ENCODE measurements around the gene PTBP1.

The PTBP1 gene

GRCh38 chr19:796692-797527 is at the start of gene PTBP1:
Gene PTBP1, plus strand, starts transcription at chr19:797452. Its CDS starts 46 bp downstream, at chr19:797498.
- POLR2A ChIA-PET = interaction anchor here (1.0 kb wide), 1 partner anchor 216 kb away, joined by 3 read pairs; no protein-coding TSS in a partner anchor

DNA sequence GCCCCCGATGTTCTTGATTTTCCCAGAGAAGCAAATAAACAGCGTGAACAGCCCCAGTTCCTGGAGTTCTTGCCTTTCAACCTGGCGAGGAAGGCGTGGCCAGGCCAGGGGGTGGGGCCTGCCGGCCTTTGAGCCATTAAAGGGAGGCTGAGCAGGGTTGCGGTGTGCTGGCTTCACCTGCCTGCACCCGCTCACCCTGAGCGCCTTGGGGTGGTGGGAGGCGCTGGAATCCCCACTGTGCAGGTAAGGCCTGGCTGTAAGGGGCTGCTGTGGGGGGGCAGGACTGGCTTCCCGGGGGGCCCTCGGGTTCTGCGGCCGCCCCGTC is 49.0 kb upstream of the PTBP1 start:
- ChIA-PET POLR2A (no interaction called here), CTCF (no interaction called here)
- TF ChIP-seq, protein P1, sequence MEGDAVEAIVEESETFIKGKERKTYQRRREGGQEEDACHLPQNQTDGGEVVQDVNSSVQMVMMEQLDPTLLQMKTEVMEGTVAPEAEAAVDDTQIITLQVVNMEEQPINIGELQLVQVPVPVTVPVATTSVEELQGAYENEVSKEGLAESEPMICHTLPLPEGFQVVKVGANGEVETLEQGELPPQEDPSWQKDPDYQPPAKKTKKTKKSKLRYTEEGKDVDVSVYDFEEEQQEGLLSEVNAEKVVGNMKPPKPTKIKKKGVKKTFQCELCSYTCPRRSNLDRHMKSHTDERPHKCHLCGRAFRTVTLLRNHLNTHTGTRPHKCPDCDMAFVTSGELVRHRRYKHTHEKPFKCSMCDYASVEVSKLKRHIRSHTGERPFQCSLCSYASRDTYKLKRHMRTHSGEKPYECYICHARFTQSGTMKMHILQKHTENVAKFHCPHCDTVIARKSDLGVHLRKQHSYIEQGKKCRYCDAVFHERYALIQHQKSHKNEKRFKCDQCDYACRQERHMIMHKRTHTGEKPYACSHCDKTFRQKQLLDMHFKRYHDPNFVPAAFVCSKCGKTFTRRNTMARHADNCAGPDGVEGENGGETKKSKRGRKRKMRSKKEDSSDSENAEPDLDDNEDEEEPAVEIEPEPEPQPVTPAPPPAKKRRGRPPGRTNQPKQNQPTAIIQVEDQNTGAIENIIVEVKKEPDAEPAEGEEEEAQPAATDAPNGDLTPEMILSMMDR (IDR thresholded peaks at IDR 0.05; ENCODE audit: control extremely low read depth, extremely low read depth, low read depth, missing control alignments) = no peak
- DNase-seq (ENCODE audit: extremely low spot score) = no peak

More at GRCh38 chr19:796692-797527, at the start of gene PTBP1:
- DNase-seq (ENCODE audit: extremely low spot score) = peak; percentile 99
- CTCF ChIA-PET = no interaction called here
- TF ChIP-seq, protein P1 (IDR thresholded peaks at IDR 0.05; ENCODE audit: control extremely low read depth, extremely low read depth, low read depth, missing control alignments) = no peak

DNA sequence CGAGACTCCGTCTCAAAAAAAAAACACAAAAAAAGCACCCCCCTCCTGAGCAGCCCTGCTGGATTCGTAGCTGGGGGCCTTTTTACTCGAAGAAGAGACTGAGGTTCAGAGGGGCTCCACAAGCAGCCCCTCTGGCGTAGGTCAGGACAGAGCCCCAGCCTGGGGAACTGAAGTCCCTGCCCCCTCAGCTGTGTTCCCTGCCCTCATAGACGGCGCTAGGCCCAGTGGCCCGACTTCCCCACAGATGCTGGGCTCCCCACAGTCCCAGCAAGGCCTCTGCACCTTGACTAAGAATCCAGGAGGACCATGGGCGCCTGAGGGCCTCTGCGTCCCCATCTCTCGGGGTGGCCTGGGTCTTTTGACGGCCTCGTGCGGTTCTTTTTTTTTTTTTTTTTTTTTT is 47.4 kb upstream of the PTBP1 start:
- no peak for DNase-seq (ENCODE audit: extremely low spot score)
- ChIA-PET CTCF (interaction anchor here (1.0 kb wide), 2 partner anchors 10 to 16 kb away, joined by 3 to 4 read pairs; no protein-coding TSS in a partner anchor), POLR2A (no interaction called here)
- TF ChIP-seq, protein P1 (IDR thresholded peaks at IDR 0.05; ENCODE audit: control extremely low read depth, extremely low read depth, low read depth, missing control alignments) = no peak

DNA sequence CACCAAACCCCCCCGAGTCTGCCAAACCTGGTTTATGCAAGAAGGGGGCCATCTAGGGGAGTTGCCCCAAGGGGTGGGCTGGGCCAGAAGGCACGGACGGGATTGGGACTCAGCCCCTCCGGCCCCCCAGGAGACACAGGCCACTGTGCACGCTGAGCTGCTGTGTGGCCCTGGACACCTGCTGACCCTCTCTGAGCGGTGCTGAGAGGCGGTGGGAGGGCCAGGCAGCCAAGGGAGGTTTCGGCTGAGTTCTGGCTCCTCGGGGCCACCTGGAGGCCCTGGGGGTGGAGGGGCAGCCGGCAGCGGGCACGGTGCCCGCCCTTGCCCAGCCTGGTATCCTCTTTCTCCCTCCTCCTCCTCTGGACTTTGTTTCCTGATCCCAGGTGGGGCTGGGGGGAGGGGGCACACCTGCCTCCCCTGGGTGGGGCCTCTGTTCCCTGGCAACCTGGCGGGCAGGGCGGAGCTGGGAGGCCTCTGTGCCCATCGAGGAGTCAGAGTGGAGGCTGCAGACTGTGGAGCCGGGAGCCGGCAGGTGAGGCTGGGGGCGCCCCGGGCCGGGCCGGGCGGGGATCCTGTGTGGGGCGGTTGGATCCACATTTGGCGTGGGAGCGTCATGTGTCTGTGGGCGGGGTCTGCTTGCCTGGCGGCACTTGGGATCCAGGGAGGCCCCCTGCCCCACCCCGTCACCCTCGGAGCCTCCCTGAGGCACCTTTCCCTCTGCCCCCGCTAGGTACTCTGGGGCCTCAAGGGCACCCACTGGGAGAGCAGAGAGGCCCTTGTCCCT is 46.4 kb upstream of the PTBP1 start, which contains the start of gene MISP:
TSS of gene MISP (plus strand) at position 473 of the 784 bp plus-strand sequence. CDS start 5,835 bp downstream, outside the sequence.
- ChIA-PET CTCF (no interaction called here), POLR2A (no interaction called here)
- TF ChIP-seq, protein P1 (IDR thresholded peaks at IDR 0.05; ENCODE audit: control extremely low read depth, extremely low read depth, low read depth, missing control alignments) = no peak
- no peak for DNase-seq (ENCODE audit: extremely low spot score)

- ChIA-PET POLR2A (no interaction called here), CTCF (interaction anchor here (1.2 to 2.4 kb wide), 2 partner anchors 44 to 167 kb away, joined by 3 to 4 read pairs; no protein-coding TSS in a partner anchor)
- TF ChIP-seq, protein P1 (IDR thresholded peaks at IDR 0.05; ENCODE audit: control extremely low read depth, extremely low read depth, low read depth, missing control alignments) = no peak
- no peak for DNase-seq (ENCODE audit: extremely low spot score)
These were observed 45.5 kb upstream of the PTBP1 start for GRCh38 chr19:751501-752341.
